Central memory CD8-positive, alpha-beta T cell (primary cell): ENCODE results near the gene MYRFL.
A peak's percentile ranks its signal among the peaks of the same experiment; 100 is the strongest.

Source experiments
- ATAC-seq: fragments of 150-1000 bp; cut with Tn5 transposase; replicated peaks from 2 replicates; pipeline ENCODE4 v1.10.0; 2022; ENCODE audit warnings: mild to moderate bottlenecking, moderate FRiP score, moderate number of reproducible peaks; ENCODE audit not compliant: poor library complexity, severe bottlenecking; ENCODE audit errors: extremely low read depth
- DNase-seq, 2 donors: peaks; one replicate each; pipeline ENCODE4 v3.0.0; 2021; ENCODE audit warnings: low spot score in 2 of 2
- H3K27ac Mint-ChIP-seq: one replicate; pipeline ENCODE4 v1.8.0; 2022; ENCODE audit warnings: low read depth, mild to moderate bottlenecking, moderate library complexity, mixed read lengths
- H3K27me3 Mint-ChIP-seq: one replicate; pipeline ENCODE4 v1.8.0; 2022; ENCODE audit warnings: mixed read lengths
- H3K36me3 Mint-ChIP-seq: one replicate; pipeline ENCODE4 v1.8.0; 2022; ENCODE audit warnings: mild to moderate bottlenecking, moderate library complexity, mixed read lengths; ENCODE audit not compliant: insufficient read depth
- H3K4me1 Mint-ChIP-seq: one replicate; pipeline ENCODE4 v1.8.0; 2022; ENCODE audit warnings: mixed read lengths
- H3K4me3 Mint-ChIP-seq: one replicate; pipeline ENCODE4 v1.8.0; 2022; ENCODE audit warnings: mild to moderate bottlenecking, moderate library complexity, mixed read lengths
- H3K9me3 Mint-ChIP-seq: one replicate; pipeline ENCODE4 v1.8.0; 2022; ENCODE audit warnings: mixed read lengths

Gene MYRFL

DNA sequence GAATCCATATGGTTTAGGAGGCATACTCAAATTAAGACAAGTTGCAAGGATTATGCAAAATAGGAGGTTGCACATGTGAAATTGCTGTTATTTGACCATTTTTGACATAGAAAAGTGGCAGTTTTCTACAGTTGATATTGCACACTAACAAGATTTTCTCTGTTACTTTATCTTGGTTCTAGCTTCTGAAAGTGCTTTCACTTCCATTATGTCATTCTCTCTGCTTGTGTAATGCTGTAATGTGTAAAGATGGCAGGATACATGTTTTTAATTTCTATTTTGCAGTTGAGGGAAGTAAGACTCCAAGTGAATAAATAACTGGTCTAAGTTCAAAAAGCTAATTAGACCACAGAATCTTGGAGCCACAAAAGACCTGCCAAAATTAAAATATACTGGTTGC lies 60.6 kb downstream of the MYRFL start:
- Mint-ChIP-seq H3K36me3 (no peaks in the 10 kb centered on the region), H3K9me3 (no peaks in the 10 kb centered on the region)
- ATAC-seq: no peak

DNA sequence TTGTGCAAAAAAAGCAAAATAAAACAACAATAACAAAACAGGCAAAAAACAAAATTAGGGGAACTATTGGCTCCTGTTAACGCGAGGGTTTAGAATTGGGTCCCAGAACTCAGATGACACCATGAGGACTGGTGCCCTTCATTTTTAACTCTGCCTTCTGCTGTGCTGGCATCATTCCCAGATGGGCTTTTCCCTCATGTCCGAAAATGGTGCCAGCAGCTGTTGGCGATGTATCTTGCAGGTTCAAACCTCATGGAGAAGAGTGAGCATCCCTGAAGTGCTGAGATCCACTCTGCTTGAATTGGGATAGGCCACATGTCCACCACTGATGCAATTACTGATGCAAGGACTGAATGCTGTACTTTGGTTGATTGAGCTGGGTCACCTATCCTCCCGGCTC lies 61.1 kb downstream of the MYRFL start:
- ATAC-seq: no peak
- Mint-ChIP-seq H3K9me3 (no peaks in the 10 kb centered on the region), H3K4me1 (no peaks in the 10 kb centered on the region), H3K4me3 (no peak overlapping the region), H3K27ac (no peak overlapping the region), H3K27me3 (peaks cover 13% of the 10 kb centered on the region), H3K36me3 (no peaks in the 10 kb centered on the region)
- DNase-seq: no peak

More for the DNA sequence above, 60.6 kb downstream of the MYRFL start:
- Mint-ChIP-seq H3K4me3 (no peak overlapping the region), H3K27me3 (peaks cover 13% of the 10 kb centered on the region), H3K4me1 (no peaks in the 10 kb centered on the region), H3K27ac (no peak overlapping the region)
- DNase-seq: no peak

DNA sequence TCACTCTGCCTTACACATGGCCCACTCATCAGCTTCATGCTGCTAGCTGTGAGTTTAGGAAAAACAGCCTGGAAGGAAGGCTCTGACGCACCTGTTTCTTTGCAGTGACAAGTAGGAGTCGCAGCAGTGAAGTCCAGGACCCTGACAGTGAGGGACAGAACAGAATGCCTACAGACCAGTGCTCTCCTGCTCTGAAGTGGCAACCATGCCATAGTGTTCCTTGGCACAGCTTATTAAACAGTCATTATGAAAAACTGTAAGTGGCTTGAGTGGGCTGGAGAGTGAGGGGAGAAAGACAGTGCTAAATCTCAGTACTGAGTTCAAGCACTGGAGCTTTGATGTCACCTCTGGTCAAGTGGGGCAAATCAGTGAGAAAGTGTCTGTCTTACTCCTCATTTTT lies 61.7 kb downstream of the MYRFL start:
- Mint-ChIP-seq H3K4me1 (no peaks in the 10 kb centered on the region), H3K4me3 (no peak overlapping the region), H3K27me3 (peaks cover 15% of the 10 kb centered on the region), H3K36me3 (no peaks in the 10 kb centered on the region), H3K9me3 (no peaks in the 10 kb centered on the region), H3K27ac (no peak overlapping the region)
- DNase-seq (no peak), ATAC-seq (no peak)

DNA sequence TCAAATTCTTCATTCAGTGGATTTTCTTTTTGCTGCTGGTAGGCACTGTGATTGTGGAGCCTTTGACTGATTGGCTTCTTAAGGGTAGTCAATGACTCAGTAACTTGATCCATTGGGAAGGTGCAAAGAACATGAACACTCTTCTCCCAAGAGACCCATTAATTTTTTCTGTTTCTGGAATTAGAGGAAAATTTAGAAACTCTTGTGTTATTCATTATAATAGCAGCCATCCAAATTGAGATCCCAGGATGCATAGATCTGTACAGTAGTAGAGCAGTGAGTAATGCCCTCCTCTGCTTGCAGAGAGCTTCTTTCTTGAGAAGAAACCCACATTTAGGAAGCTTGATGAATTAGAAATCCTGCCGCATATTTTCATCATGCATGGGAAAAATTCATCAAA lies 63.9 kb downstream of the MYRFL start:
- Mint-ChIP-seq H3K4me3 (no peak overlapping the region), H3K4me1 (no peaks in the 10 kb centered on the region), H3K36me3 (no peaks in the 10 kb centered on the region), H3K27ac (no peak overlapping the region), H3K9me3 (no peaks in the 10 kb centered on the region), H3K27me3 (peaks cover 10% of the 10 kb centered on the region)
- DNase-seq (no peak), ATAC-seq (no peak)

DNA sequence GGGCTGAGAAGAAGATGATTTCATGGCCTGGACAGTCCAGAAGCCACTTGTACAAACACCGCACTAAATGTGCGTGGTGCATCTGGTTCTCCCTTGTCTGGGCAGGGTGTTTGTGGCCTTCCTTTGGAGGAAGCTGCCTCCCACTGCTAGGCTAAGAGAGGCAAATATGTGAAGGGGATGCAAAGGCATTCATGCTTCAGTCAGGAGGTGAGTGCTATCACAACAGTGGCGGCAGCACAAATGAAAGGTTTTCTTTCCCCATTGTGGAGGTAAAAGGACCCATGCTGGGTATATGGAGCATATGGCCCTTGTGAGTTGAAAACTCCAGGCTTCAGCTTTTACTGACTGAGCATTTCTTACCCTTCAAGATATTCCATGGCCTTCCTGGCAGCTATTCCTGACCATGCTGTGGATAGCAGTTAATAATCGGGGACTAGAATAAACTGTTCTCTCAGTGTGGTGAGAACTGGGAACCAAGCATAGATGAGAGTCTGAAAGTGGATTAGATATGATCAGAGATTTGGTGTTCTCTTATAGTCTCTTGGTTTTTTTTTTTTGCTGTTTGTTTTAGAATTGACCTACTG lies 69.9 kb downstream of the MYRFL start:
- Mint-ChIP-seq H3K4me3 (no peak overlapping the region), H3K9me3 (no peaks in the 10 kb centered on the region), H3K4me1 (no peaks in the 10 kb centered on the region), H3K36me3 (no peaks in the 10 kb centered on the region), H3K27ac (no peak overlapping the region), H3K27me3 (peaks cover 10% of the 10 kb centered on the region)
- no peak for DNase-seq
- no peak for ATAC-seq

DNA sequence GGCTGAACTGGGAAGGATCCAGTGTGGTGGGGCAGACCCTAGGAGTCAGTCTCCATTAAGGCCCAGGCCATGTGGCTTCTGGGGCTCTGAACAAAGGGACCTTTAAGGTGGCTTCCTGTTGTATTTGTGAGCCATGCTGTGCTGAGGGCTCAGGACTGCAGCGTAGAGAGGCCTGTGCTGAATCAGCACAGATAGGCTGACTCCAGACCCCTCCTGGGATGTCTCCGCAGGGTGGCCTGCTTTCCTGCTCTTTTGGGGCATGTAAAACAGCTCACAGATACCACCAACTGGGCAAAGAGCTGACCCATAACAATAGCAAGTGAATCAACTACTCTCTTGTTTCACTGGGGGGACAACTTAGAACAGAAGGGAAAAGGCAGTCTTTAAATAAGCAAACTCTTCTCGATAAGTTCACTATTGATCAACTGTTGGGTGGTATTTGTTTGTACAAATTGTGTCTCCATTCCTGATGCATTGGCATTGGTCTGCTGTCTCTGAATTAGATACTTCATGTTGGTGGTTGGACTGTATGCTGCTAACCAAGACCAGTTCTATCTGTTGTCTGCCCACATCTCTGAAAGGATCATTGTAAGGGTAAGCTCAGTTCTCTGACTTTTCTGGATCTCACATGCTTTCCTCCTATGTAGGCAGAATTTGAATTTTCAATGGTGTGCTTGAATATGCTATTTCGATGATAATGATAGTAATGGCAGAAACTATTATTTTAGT lies 71.8 kb downstream of the MYRFL start:
- H3K4me1 Mint-ChIP-seq: no peaks in the 10 kb centered on the region
- no peak overlapping the region for H3K27ac Mint-ChIP-seq
- no peaks in the 10 kb centered on the region for H3K9me3 Mint-ChIP-seq
- ATAC-seq: no peak
- no peak overlapping the region for H3K4me3 Mint-ChIP-seq
- no peak for DNase-seq
- H3K36me3 Mint-ChIP-seq: no peaks in the 10 kb centered on the region
- peaks cover 2% of the 10 kb centered on the region for H3K27me3 Mint-ChIP-seq

DNA sequence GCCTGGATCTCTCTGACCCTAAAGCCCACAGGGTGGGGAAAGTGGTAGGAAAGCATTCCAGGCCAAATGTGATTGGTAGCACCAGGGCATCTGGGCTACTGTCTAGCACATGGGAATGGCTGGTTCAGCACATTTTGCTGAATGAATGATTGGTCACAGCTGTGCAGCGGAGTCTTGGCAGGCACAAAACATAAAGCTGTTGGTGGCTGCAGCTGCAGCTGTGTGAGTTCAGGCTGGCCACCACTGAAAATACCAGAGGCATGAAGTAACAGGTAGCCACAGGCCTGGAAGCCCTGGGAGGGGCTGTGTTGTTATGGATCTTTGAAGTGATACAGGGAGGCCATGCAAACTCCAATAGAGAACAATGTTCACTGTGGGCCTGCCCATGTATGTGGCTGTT lies 72.7 kb downstream of the MYRFL start:
- DNase-seq: no peak
- Mint-ChIP-seq H3K9me3 (no peaks in the 10 kb centered on the region), H3K36me3 (no peaks in the 10 kb centered on the region), H3K4me3 (no peak overlapping the region), H3K27me3 (no peaks in the 10 kb centered on the region), H3K4me1 (no peaks in the 10 kb centered on the region), H3K27ac (no peak overlapping the region)
- ATAC-seq: no peak

DNA sequence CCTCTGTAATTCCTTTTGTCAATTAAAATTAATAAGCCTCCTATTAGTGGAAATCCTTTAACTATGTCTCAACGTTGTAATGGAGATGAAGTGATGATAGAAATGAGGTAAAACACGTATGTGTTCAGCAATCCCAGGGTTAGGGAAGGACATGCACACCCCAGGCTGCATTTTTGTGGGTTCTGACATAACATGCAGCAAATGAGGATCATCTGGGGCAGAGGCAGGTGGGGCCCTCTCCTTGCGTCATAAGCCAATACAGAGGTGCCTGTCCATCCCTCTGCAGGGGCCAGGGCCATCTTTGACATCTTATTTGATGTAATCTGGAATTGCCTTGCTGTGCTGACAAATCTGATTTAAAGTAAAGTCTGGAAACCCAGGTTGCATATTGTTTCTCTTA lies 73.2 kb downstream of the MYRFL start:
- Mint-ChIP-seq H3K27me3 (no peaks in the 10 kb centered on the region), H3K4me1 (no peaks in the 10 kb centered on the region), H3K36me3 (no peaks in the 10 kb centered on the region), H3K27ac (no peak overlapping the region), H3K9me3 (no peaks in the 10 kb centered on the region), H3K4me3 (no peak overlapping the region)
- no peak for DNase-seq
- ATAC-seq: no peak

DNA sequence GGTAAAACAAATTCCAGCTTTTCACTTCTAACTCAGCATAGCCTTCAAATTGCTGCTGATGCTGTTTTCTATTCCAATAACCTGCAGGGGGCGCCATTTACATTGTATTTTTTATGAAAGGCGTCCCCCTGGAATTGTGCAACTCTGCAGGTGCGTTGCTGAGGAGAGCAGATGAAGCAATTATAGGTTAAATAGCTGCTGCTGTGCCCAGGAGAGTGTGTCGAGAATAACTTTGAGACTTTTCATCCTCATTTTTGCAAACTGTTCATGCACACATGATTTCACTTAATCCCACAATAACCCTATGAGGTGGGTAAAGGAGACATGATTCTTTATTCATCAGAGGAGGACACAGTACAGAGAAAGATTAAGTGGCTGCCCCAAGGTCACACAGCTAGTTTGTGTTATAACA lies 75.7 kb downstream of the MYRFL start:
- peak; percentile 44 to 51 for DNase-seq
- Mint-ChIP-seq H3K27ac (no peak overlapping the region), H3K4me3 (no peak overlapping the region), H3K4me1 (no peaks in the 10 kb centered on the region), H3K27me3 (peaks cover 7% of the 10 kb centered on the region), H3K9me3 (no peaks in the 10 kb centered on the region), H3K36me3 (peaks cover 2% of the 10 kb centered on the region)
- ATAC-seq: no peak

DNA sequence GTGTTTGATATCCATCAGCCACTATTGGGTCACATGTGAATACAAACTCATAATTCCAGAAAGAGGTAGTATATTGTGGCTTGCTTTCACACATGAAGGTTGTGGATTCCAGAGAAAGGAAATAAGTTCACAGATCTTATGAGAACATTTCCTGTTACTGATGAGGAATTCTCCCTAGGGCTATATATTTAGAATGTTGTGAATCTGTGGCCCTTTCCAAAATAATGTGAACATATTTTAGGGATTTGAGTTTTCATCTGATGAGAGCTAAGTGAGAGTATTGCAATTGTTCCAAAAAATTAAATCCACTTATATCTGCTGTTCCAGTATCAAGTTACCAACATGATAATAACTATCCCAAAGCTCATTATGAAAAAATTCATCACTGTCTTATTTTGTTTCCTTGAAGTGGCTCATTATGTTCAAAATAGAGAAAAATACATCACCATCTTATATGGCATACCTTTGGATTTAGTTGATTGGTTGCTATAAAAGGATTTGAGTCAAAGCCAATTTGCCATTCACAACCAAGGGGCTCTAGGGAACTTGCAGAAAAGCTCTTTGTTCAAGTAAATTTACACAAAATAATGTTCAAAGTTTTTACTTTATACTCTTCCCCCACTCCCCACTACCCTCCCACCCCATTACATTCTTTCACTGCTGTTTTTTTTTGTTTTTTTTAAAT lies 76.3 kb downstream of the MYRFL start:
- Mint-ChIP-seq H3K27ac (no peak overlapping the region), H3K27me3 (peaks cover 13% of the 10 kb centered on the region), H3K9me3 (no peaks in the 10 kb centered on the region), H3K36me3 (peaks cover 2% of the 10 kb centered on the region), H3K4me3 (no peak overlapping the region), H3K4me1 (no peaks in the 10 kb centered on the region)
- no peak for ATAC-seq
- no peak for DNase-seq

DNA sequence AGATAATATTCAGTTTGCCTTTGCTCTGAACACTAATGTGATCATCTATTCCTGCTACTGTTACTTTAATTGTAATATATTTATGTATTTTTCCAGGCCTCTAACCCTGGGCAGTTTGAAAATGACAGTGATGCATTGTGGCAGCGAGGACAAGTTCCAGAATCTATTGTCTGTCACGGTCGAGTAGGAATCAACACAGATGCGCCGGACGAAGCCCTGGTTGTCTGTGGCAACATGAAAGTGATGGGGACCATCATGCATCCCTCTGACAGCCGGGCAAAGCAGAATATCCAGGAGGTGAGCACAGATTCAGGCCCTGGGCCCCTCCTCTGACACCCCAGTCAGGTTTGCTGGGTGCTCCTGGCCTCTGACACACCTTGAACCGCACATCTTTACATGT lies 78.5 kb downstream of the MYRFL start:
- peaks cover 14% of the 10 kb centered on the region for H3K27me3 Mint-ChIP-seq
- H3K36me3 Mint-ChIP-seq: peaks cover 2% of the 10 kb centered on the region
- no peaks in the 10 kb centered on the region for H3K9me3 Mint-ChIP-seq
- H3K4me1 Mint-ChIP-seq: no peaks in the 10 kb centered on the region
- no peak overlapping the region for H3K4me3 Mint-ChIP-seq
- ATAC-seq (no peak), DNase-seq (no peak)
- no peak overlapping the region for H3K27ac Mint-ChIP-seq

DNA sequence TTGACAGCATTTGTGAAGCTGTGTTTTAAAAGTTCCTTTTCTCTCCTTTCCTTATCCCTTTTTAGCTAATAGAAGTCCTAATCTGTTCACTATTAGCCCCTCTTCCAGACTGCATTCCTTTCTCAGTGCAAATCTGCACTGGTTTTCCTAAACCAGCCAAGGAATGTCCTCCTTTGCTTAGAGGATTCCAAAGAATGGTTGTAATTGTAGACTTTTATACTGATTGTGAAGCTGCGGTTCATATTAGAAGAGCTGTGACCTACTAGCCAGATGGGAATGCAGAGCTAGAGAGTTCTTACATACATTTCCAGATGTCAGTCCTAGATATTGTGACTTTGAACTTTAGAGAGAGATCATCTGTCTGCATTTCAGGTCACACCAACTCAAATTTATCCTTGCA lies 79.8 kb downstream of the MYRFL start:
- ATAC-seq (no peak), DNase-seq (no peak)
- no peaks in the 10 kb centered on the region for H3K4me1 Mint-ChIP-seq
- H3K27me3 Mint-ChIP-seq: peaks cover 14% of the 10 kb centered on the region
- no peak overlapping the region for H3K4me3 Mint-ChIP-seq
- H3K36me3 Mint-ChIP-seq: peaks cover 2% of the 10 kb centered on the region
- no peaks in the 10 kb centered on the region for H3K9me3 Mint-ChIP-seq
- H3K27ac Mint-ChIP-seq: no peak overlapping the region

DNA sequence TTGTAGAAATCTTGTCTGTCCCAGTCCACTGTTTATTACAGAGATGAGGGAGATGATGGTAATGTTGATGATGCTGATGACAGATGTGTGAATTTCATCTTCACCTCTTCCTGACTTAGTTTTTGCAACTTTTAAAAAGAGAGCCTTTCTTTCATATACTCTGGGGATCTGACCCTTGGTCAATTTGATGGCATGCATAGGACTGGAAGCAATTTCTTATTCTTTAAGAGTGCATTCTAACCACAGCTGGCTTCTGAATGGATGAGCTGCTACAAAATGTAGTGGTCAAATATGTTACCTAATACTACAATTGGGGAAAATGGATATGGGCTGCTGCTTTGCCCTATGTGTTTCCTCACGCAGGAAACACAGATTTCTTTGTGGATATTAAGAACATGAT lies 80.8 kb downstream of the MYRFL start:
- Mint-ChIP-seq H3K27ac (no peak overlapping the region), H3K9me3 (no peaks in the 10 kb centered on the region), H3K36me3 (peaks cover 2% of the 10 kb centered on the region), H3K4me3 (no peak overlapping the region), H3K27me3 (peaks cover 14% of the 10 kb centered on the region), H3K4me1 (no peaks in the 10 kb centered on the region)
- ATAC-seq: no peak
- no peak for DNase-seq
